GM18909 (cell line): ENCODE measurements around the gene U2AF2.
A peak's percentile ranks its signal among the peaks of the same experiment; 100 is the strongest.

Source experiments
- ATAC-seq: cut with Tn5 transposase; IDR thresholded peaks from one replicate; pipeline ENCODE4 v1.9.1; 2021; ENCODE audit warnings: mild to moderate bottlenecking; ENCODE audit not compliant: unreplicated experiment, poor library complexity

The U2AF2 gene

DNA sequence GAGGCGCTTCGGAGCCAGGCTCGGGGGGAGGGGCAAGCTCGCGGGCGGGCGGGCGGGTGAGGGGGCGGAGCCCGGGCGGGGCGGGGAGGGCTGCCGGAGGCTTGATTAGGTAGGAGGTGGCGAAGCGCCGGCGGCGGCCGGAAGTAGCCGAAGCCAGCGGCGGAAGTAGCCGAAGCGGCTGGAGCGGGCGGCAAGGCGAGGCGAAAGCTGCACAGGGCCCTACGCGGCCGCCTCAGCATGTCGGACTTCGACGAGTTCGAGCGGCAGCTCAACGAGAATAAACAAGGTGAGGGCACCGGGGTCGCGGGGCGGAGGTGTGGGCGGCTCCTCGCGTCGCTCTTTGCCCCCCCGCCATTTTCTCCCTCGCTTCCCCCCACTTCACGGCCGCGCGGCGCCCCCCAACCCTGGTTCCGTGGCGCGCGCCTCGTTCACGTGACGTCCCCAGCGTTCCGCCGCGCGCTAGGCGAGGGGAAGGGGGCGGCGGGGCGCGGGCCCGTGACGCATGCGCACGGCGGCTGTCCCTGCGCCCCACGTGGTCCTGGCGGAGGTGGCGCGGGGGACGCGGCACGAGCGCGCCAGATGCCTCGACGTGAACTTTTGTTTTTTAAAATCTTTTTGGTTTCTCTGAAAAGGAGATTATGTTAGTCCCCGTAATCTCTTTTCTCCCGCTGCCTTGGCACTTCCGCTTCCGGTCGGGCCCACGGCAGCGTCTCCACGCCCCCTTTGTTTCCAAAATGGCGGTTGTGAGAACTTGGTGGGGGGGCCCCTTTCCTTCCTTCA is at the start of gene U2AF2:
Gene U2AF2, plus strand, starts transcription at position 168 of the 780 bp plus-strand sequence. Its CDS starts 70 bp downstream, at position 238.
- ATAC-seq: peak; percentile 47

- ATAC-seq: peak; percentile 77
These were observed 49.6 kb upstream of the U2AF2 start for GRCh38 chr19:55605207-55605636.

DNA sequence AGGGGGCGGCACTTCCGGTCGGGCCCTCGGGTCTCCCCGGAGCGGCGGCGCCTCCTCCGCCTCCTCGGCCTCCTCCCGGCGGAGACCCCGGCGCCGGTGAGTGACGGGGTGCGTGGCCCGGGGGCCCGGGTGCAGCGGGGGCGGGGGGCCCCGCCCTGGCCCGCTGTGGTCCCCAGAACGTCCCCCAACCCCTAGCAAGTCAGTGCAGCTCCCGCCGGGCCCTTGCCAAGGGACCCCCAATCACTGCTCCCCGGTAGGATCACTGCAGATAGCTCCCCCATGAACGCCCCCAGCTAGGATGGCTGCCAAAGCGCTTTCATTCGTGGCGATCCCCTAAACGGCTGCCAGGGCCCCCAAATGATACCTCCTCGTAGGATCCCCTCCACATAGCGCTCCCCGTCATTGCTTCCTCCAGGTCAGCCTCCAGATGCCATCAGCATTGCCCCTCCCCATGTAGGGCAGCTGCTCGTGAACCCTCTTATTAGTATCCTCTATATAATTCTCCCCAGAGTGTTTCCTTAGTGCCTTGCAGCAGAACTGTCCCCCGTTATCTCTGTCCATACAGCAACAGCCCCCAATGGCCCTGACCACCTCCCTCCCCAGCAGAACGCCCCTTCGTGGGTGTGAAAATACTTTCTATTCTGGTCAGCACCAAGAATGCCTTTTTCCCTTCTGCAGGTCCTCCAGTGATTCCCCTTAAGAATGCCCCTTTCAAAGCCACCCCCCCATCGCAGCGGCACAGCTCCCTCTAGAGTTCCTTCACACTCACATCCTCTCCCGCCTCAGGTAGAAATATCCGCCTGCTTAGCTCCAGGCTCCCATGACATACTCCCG is 49.0 kb upstream of the U2AF2 start, which contains the start of gene ZNF865:
Gene ZNF865, plus strand, starts transcription at position 11 of the 834 bp plus-strand sequence. CDS start 7,972 bp downstream, outside the sequence.
- peak; percentile 30 for ATAC-seq

GRCh38 chr19:55606471-55606787 is 48.4 kb upstream of the U2AF2 start:
- ATAC-seq: no peak

DNA sequence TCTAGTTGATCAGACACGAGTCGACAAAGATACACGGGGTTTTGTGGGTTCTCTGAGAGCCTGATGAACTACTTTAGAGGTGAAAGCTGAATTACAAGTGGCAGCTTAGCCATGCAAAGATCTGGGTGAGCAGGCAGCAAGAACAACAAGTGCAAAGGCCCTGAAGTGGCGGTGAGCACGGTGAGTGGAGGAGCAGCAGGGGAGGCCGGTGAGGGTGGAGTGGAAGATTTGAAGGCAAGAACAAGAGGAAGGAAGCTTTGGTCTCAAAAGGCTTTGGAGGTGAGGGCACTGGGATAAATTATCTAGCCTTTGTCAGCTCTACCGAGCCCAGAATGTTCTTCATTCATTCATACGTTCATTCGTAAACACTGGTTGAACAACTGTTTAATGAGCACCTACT is 48.0 kb upstream of the U2AF2 start:
- ATAC-seq: no peak

- no peak for ATAC-seq
These were observed 45.5 kb upstream of the U2AF2 start for GRCh38 chr19:55609326-55609725.

DNA sequence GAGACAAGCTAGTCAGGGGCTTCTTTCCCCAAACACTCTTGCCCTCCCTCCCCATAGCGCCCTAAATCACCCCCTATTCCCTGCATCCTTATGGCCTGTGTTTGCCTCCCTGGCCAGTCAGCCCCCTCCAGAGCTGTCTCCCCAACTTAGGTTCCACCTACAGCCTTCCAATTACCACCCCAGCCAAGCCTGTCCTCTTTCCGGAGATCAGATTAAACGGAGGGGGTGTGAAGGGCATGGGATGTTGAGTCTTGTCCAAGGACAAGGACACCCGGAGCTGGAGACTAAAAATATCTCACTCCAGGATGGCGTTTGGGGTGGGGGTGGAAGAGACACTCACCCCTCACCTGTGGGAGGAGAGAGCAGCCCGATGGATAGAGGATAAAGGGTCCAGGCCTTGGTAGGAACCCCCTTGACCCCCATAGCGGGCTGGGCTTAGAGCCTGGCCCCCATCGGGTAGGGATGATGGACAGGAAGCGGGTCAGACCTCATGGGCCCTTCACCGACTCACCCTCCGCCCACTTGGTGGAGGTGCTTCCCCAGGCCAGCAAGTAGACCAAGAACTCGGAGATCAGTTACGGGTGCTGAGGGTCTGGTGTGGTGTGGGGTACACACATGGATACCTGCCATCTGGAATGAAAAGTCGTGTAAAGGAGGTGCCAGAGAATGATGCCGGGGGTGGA is 43.4 kb upstream of the U2AF2 start:
- no peak for ATAC-seq

DNA sequence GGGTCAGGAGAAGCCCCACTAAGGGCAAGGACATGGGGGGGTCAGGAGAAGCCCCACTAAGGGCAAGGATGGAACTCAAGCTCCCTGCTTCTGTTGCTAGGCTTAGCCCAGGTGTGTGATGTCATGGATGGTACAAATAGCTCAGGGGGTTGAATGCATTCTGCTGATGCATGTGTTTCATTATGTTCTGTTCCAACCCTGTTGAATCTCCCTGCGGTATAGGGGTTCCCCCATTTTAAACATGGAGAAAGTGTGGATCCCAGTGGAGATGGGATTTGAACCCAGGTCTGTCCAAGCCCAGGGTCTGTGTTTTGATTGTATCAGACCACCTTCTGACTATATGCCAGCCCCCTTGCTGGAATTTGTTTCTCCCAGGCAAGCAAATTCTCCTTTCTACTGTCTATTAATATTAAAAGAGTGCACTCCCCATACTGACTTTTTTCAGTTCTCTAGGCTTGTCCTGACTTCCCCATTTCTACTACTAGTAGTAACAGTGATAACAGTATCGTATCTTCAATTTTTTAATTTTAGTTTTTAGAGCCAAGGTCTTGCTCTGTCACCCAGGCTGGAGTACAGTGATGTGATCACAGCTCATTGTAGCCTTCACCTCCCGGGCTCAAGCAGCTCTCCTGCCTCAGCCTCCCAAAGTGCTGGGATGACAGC is 42.7 kb upstream of the U2AF2 start:
- ATAC-seq: no peak

GRCh38 chr19:55613396-55613795 is 41.4 kb upstream of the U2AF2 start:
- no peak for ATAC-seq

- ATAC-seq: no peak
These were observed 40.7 kb upstream of the U2AF2 start for GRCh38 chr19:55613930-55614710.

GRCh38 chr19:55614711-55615542 is 39.9 kb upstream of the U2AF2 start:
- no peak for ATAC-seq

DNA sequence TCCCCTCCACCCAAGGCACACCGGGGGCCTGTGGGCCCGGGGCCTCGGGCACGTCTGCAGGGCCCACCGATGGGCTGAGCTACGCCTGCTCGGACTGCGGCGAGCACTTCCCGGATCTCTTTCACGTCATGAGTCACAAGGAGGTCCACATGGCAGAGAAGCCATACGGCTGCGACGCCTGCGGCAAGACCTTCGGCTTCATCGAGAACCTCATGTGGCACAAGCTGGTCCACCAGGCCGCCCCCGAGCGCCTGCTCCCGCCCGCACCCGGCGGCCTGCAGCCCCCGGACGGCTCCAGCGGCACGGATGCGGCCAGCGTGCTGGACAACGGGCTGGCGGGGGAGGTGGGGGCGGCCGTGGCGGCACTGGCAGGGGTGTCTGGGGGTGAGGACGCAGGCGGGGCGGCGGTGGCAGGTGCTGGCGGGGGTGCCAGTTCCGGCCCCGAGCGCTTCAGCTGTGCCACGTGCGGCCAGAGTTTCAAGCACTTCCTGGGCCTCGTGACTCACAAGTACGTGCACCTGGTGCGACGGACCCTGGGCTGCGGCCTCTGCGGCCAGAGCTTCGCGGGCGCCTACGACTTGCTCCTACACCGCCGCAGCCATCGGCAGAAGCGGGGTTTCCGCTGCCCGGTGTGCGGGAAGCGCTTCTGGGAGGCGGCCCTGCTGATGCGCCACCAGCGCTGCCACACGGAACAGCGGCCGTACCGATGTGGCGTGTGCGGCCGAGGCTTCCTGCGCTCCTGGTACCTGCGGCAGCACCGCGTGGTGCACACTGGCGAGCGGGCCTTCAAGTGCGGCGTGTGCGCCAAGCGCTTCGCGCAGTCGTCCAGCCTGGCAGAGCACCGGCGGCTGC is 39.1 kb upstream of the U2AF2 start:
- ATAC-seq: no peak

DNA sequence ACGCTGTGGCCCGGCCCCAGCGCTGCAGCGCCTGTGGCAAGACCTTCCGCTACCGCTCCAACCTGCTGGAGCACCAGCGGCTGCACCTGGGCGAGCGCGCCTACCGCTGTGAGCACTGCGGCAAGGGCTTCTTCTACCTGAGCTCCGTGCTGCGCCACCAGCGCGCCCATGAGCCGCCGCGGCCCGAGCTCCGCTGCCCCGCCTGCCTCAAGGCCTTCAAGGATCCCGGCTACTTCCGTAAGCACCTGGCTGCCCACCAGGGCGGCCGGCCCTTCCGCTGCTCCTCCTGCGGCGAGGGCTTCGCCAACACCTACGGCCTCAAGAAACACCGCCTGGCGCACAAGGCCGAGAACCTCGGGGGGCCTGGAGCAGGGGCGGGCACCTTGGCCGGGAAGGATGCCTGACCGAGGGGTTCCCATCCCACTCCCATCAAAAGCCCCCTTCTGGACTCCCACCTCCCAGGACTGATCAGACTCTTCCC is 38.4 kb upstream of the U2AF2 start:
- ATAC-seq: no peak

GRCh38 chr19:55617426-55617825 is 37.4 kb upstream of the U2AF2 start:
- no peak for ATAC-seq

- ATAC-seq: no peak
These were observed 36.4 kb upstream of the U2AF2 start for GRCh38 chr19:55618426-55618825.

DNA sequence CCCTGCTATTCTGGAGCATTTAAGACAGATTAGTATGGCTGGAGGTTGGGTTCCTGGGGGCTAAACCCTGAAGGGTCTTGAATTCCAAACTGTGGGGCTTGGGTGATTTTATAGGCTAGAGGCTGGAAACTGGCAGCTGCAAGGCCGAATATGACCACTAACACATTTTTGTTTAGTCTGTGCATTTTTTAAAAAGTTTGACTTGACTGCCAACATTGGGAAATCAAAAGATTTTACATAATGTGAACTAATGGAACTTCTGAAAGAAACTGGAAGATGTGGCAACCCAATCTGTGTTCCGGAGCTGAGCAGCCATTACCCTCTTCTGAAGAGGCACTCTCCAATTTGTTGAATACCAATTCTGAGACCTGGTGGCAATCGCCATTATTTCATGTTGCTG is 35.5 kb upstream of the U2AF2 start:
- ATAC-seq: no peak

DNA sequence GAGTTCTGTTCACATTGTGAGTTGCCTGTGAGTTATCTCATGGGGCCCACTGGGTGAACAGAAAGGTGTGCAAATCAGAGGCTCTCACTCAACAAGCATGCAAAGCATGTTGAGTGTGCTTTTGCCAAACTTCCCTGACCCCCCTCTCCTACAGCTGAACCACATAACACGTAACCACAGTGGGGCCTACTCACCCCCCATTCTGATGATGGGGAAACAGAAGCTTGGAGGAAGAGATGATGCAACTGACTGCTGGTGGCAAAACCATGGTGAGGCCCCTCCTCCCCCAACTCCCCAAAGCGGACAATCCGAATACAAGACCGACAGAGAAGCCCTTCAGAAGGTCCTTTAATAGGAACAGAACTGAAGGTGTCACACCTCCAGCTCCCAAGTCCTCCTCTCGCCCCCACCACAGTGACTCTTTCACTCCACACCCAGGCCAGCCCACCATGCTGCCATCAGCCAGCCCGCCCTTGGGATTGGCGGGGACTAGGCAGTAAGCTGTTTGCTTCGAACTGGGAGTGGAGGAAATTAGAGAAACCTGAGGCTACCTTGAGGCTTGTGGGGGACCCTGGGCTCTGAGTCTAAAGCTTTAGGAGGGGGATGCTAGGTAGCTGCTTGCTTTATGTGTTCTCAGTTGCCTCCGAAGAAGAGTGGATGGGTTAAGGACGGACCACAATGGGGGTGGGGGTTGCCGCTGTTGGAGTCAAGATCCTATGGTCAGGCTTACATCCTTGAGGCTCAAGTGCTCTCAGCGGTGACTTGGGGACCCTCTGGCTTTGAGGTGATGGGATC is 34.2 kb upstream of the U2AF2 start:
- ATAC-seq: no peak
